H9 (cell line): Measurements from ENCODE around the gene LRMDA. TPM values are rescaled to one million over a fixed set of nuclear protein-coding genes. Genes with fewer than 3 reads are reported as not detected.

Experiments used
- DNase-seq: peaks from one replicate; pipeline ENCODE4 v3.0.0-alpha.2; 2017
- H2AFZ ChIP-seq: one replicate; pipeline ENCODE4 v1.6.1; 2013; ENCODE audit warnings: mild to moderate bottlenecking, low read length, control low read depth, moderate library complexity
- H2AK5ac ChIP-seq: 2 replicates; pipeline ENCODE4 v1.6.1; 2013; ENCODE audit warnings: low read length, control low read depth, mixed read lengths; ENCODE audit not compliant: insufficient read length
- H2BK120ac ChIP-seq: one replicate; pipeline ENCODE4 v1.6.1; 2013; ENCODE audit warnings: low read depth, mild to moderate bottlenecking, low read length, control low read depth, inconsistent platforms; ENCODE audit not compliant: poor library complexity, severe bottlenecking
- H2BK12ac ChIP-seq: 2 replicates; pipeline ENCODE4 v1.6.1; 2013; ENCODE audit warnings: low read length, control low read depth, mixed read lengths, low read depth; ENCODE audit not compliant: insufficient read length
- H2BK15ac ChIP-seq: 2 replicates; pipeline ENCODE4 v1.6.1; 2013; ENCODE audit warnings: low read depth, low read length, control low read depth
- H2BK20ac ChIP-seq: one replicate; pipeline ENCODE4 v1.6.1; 2013; ENCODE audit warnings: low read depth, mild to moderate bottlenecking, low read length, control low read depth, inconsistent platforms; ENCODE audit not compliant: poor library complexity, severe bottlenecking
- H2BK5ac ChIP-seq: 2 replicates; pipeline ENCODE4 v1.6.1; 2013; ENCODE audit warnings: low read length, control low read depth, mixed read lengths; ENCODE audit not compliant: insufficient read length
- H3K14ac ChIP-seq: 2 replicates; pipeline ENCODE4 v1.6.1; 2013; ENCODE audit warnings: low read length, control low read depth; ENCODE audit not compliant: insufficient read depth
- H3K18ac ChIP-seq: 2 replicates; pipeline ENCODE4 v1.6.1; 2013; ENCODE audit warnings: low read depth, mild to moderate bottlenecking, mixed read lengths, low read length, control low read depth; ENCODE audit not compliant: insufficient read length
- H3K23ac ChIP-seq: 2 replicates; pipeline ENCODE4 v1.6.1; 2013; ENCODE audit warnings: low read length, control low read depth, mixed read lengths, low read depth; ENCODE audit not compliant: insufficient read length
- H3K23me2 ChIP-seq: 2 replicates; pipeline ENCODE4 v1.6.1; 2013; ENCODE audit warnings: low read depth, mild to moderate bottlenecking, mixed read lengths, low read length, control low read depth; ENCODE audit not compliant: insufficient read length, poor library complexity, severe bottlenecking
- H3K27ac ChIP-seq: 2 replicates; pipeline ENCODE4 v1.5.1; 2013; ENCODE audit warnings: low read length, control low read depth, mixed read lengths, low read depth; ENCODE audit not compliant: insufficient read length
- H3K27me3 ChIP-seq: 2 replicates; pipeline ENCODE4 v1.6.1; 2013; ENCODE audit warnings: low read length, control low read depth, inconsistent platforms; ENCODE audit not compliant: insufficient read depth
- H3K4ac ChIP-seq: 2 replicates; pipeline ENCODE4 v1.6.1; 2013; ENCODE audit warnings: low read depth, mild to moderate bottlenecking, control low read depth, inconsistent platforms, low read length, moderate library complexity
- H3K4me1 ChIP-seq: 2 replicates; pipeline ENCODE4 v1.6.1; 2013; ENCODE audit warnings: low read length, control low read depth, inconsistent platforms; ENCODE audit not compliant: insufficient read depth
- H3K4me2 ChIP-seq: 2 replicates; pipeline ENCODE4 v1.6.1; 2013; ENCODE audit warnings: low read length, control low read depth, mixed read lengths; ENCODE audit not compliant: insufficient read length, insufficient read depth
- H3K56ac ChIP-seq: 2 replicates; pipeline ENCODE4 v1.6.1; 2013; ENCODE audit warnings: low read depth, mild to moderate bottlenecking, mixed read lengths, low read length, control low read depth; ENCODE audit not compliant: insufficient read length
- H3K79me1 ChIP-seq: 2 replicates; pipeline ENCODE4 v1.6.1; 2013; ENCODE audit warnings: low read depth, mild to moderate bottlenecking, moderate library complexity, low read length, control low read depth, inconsistent platforms; ENCODE audit not compliant: insufficient read depth, poor library complexity, severe bottlenecking
- H3K79me2 ChIP-seq: 2 replicates; pipeline ENCODE4 v1.6.1; 2013; ENCODE audit warnings: low read length, control low read depth, inconsistent platforms; ENCODE audit not compliant: insufficient read depth
- H3K9ac ChIP-seq: 2 replicates; pipeline ENCODE4 v1.6.1; 2013; ENCODE audit warnings: low read length, control low read depth, mixed read lengths; ENCODE audit not compliant: insufficient read length; ENCODE audit errors: extremely low read depth
- H3K9me3 ChIP-seq: one replicate; pipeline ENCODE4 v1.6.1; 2013; ENCODE audit warnings: low read depth, low read length, inconsistent platforms; ENCODE audit not compliant: control insufficient read depth
- H3T11ph ChIP-seq: one replicate; pipeline ENCODE4 v1.6.1; 2013; ENCODE audit warnings: mild to moderate bottlenecking, low read length, control low read depth, inconsistent platforms
- H4K20me1 ChIP-seq: one replicate; pipeline ENCODE4 v1.6.1; 2013; ENCODE audit not compliant: control insufficient read depth, insufficient read length, insufficient read depth
- H4K5ac ChIP-seq: 2 replicates; pipeline ENCODE4 v1.6.1; 2013; ENCODE audit warnings: low read depth, mild to moderate bottlenecking, mixed read lengths, low read length, control low read depth; ENCODE audit not compliant: insufficient read length
- H4K8ac ChIP-seq: replicated peaks from 2 replicates; pipeline ENCODE4 v1.6.1; 2013; ENCODE audit warnings: low read length, control low read depth, mixed read lengths, low read depth; ENCODE audit not compliant: insufficient read length
- H4K91ac ChIP-seq: 2 replicates; pipeline ENCODE4 v1.6.1; 2013; ENCODE audit warnings: low read depth, mild to moderate bottlenecking, moderate library complexity, mixed read lengths, low read length, control low read depth; ENCODE audit not compliant: insufficient read length
- H3K27ac Mint-ChIP-seq, 3 experiments: 2 replicates in 2 of 3; 3 replicates in 1 of 3; pipeline ENCODE4 v1.8.0; 2020 to 2021; ENCODE audit warnings: mixed read lengths in 3 of 3, mild to moderate bottlenecking in 1 of 3, moderate library complexity in 1 of 3
- H3K27me3 Mint-ChIP-seq: 2 replicates; pipeline ENCODE4 v1.8.0; 2021; ENCODE audit warnings: low read depth, mild to moderate bottlenecking, moderate library complexity, mixed read lengths
- H3K36me3 Mint-ChIP-seq, 3 experiments: 2 replicates in 2 of 3; 3 replicates in 1 of 3; pipeline ENCODE4 v1.8.0; 2020 to 2021; ENCODE audit warnings: low read depth in 3 of 3, mixed read lengths in 3 of 3; ENCODE audit not compliant: insufficient read depth in 1 of 3
- H3K4me1 Mint-ChIP-seq, 2 experiments: 2 replicates each; pipeline ENCODE4 v1.8.0; 2020; ENCODE audit warnings: mixed read lengths in 2 of 2
- H3K4me3 Mint-ChIP-seq, 2 experiments: 2 replicates in 1 of 2; 3 replicates in 1 of 2; pipeline ENCODE4 v1.8.0; 2020 to 2021; ENCODE audit warnings: mild to moderate bottlenecking in 2 of 2, mixed read lengths in 2 of 2, moderate library complexity in 1 of 2
- H3K9me3 Mint-ChIP-seq, 2 experiments: 2 replicates in 1 of 2; 3 replicates in 1 of 2; pipeline ENCODE4 v1.8.0; 2020; ENCODE audit warnings: mild to moderate bottlenecking in 2 of 2, mixed read lengths in 2 of 2, moderate library complexity in 1 of 2
- CTCF ChIP-seq: fragments of 200-600 bp; sonication (generic); conservative IDR thresholded peaks from 3 replicates; pipeline ENCODE4 v1.8.0; 2021; ENCODE audit warnings: antibody characterized with exemption, mild to moderate bottlenecking
- WGBS: extraction: QIAGEN DNeasy Blood & Tissue Kit; methylation state at CpG from one replicate; pipeline ENCODE4 v1.1.7; 2013; ENCODE audit warnings: missing lambda C conversion rate, low lambda C conversion rate, mixed read lengths; ENCODE audit not compliant: insufficient read length; ENCODE audit errors: extremely low coverage; 5-methylcytosine and 5-hydroxymethylcytosine counted together
- total RNA-seq: library from RNA; stranded (reverse); gene quantifications from 2 replicates; pipeline ENCODE4 v1.2.1, GENCODE V29; 2021

LRMDA gene
- total RNA-seq, 1 experiment from 2014 or later, result 1.8 TPM

DNA sequence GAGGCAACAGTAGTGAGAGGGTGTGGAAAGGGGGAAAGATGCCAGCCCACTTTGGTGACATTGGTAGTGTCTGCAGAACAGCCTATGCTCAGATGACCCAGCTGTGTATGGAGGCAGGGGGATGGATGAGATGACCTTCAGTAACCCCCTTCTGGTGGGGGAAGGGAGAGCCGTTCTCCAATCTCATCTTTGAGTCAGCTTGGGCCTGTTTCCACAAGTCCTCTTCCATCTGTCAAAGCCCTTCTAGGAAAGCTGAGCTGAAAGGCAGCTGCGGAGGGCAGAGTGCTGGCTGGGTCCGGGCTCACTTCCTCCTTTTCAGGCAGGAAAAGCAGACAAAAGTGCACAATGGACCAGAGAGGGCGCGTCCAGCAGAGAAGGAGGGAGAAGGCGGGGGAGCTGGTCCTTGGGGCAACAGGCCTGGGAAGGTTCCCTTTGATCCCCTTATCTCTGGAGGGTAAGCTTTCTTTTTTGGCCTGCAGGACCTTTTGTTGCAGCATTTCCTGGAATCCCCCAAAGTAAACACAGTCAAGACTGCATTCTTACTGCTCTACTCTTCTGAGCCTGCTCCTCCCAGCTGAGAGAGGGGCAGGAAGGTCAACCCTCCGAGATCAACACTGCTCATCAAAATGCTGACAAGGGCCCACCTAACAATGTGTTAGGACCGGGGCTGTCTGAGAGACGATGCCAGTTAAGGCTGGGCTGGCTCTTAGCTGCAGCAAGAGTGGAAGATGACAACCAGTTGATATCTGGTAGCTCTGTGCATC lies 1.2 kb upstream of the LRMDA start:
- H3K14ac ChIP-seq, result no peak overlapping the region
- no peak overlapping the region for H2BK15ac ChIP-seq
- H2BK20ac ChIP-seq, result no peak overlapping the region
- no peak overlapping the region for H2BK12ac ChIP-seq
- Mint-ChIP-seq H3K27me3 (peaks cover 96% of the 10 kb centered on the region), H3K4me3 (peak overlapping the region; percentile 35 to 74; a peak in 4 of 5 replicates), H3K27ac (no peak overlapping the region), H3K36me3 (no peaks in the 10 kb centered on the region), H3K4me1 (peaks cover 28 to 37% of the 10 kb centered on the region in 2 experiments), H3K9me3 (no peaks in the 10 kb centered on the region; a peak in 2 of 5 replicates)
- no peak overlapping the region for H4K91ac ChIP-seq
- H4K20me1 ChIP-seq, result no peaks in the 10 kb centered on the region
- no peak overlapping the region for H3K18ac ChIP-seq
- H4K8ac ChIP-seq, result no peak overlapping the region
- no peak overlapping the region for H3K4me2 ChIP-seq
- no peak for DNase-seq
- H2BK120ac ChIP-seq, result no peak overlapping the region
- no CpG with 5 or more reads among the region's 9 CpGs for WGBS
- H3T11ph ChIP-seq, result no peak overlapping the region
- no peaks in the 10 kb centered on the region for H3K9me3 ChIP-seq
- no peaks in the 10 kb centered on the region for H3K79me2 ChIP-seq
- no peak overlapping the region for H4K5ac ChIP-seq
- H3K4ac ChIP-seq, result no peak overlapping the region
- H3K27ac ChIP-seq, result no peak overlapping the region
- no peak overlapping the region for H2BK5ac ChIP-seq
- H3K23me2 ChIP-seq, result no peaks in the 10 kb centered on the region
- no peaks in the 10 kb centered on the region for H3K79me1 ChIP-seq
- H3K23ac ChIP-seq, result no peak overlapping the region
- H3K4me1 ChIP-seq, result no peaks in the 10 kb centered on the region
- H3K9ac ChIP-seq, result no peak overlapping the region
- H3K27me3 ChIP-seq, result peaks cover 67% of the 10 kb centered on the region
- H2AFZ ChIP-seq, result no peak overlapping the region
- no peak for TF ChIP-seq CTCF
- H2AK5ac ChIP-seq, result no peak overlapping the region
- H3K56ac ChIP-seq, result no peak overlapping the region
